ENCODE data around the gene GAS6.

GRCh38 chr13:113793718-113794085 is 70.2 kb downstream of the GAS6 start:
- TF ChIP-seq CTCF (IDR thresholded peaks at IDR 0.05) (no peak), POLR2AphosphoS5 (IDR thresholded peaks at IDR 0.05) (no peak)

All from gastroesophageal sphincter (tissue), 3 donors.